Measurements from ENCODE around the gene ARHGEF16.

The ARHGEF16 gene

DNA sequence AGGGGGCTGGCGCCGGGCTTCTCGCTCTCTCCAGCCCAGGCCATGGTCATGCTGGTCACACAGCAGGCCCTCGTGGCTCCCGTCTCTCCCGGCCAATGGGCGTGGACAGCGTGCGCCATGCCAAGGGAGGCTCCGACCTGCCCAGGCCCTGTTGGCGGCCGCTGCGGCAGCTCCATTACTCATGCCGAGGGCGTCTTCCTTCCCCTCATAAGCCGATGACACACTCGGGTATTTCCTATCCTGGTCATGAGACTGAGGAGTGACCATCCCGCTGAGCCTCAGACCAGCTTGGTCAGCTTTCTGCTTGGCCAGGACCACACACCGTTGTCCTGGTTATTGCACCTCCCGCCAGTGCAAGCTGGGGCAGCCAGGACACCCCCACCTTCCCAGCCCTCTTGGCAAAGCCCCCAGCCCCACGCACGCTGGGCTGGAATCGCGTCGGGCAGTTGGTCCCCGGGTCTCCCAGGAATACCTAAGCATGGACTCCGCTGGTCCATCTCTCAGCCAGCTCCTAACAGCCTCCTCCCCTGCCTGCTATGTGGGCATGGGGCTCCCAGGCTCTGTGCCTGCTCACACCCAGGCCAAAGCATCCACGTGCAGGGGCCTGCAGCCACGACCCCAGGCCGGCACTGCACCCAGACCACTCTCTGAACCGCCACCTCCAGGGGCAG lies 49.8 kb downstream of the ARHGEF16 start:
- no peak for DNase-seq

DNA sequence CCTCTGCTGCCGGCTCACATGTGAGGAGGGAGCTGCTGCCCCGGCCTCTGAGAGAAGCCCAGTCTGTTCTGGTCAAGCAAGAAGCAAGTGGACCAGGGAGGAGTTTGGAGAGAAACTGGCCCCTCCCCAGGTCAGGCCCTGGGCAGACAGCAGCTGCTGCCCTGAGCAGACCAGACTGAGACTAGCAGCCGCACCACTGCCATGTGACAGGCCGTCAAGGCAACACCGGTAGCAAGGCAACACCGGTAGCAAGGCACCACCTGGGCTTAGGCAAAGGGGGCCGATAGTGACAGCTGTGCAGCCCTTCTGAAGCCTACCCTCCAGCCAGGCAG lies 50.3 kb downstream of the ARHGEF16 start:
- no peak for DNase-seq

- DNase-seq: no peak
These were observed 50.7 kb downstream of the ARHGEF16 start for GRCh38 chr1:3505161-3505560.

- no peak for DNase-seq
These were observed 51.6 kb downstream of the ARHGEF16 start for GRCh38 chr1:3506041-3506440.

GRCh38 chr1:3506943-3507342 lies 52.5 kb downstream of the ARHGEF16 start:
- no peak for DNase-seq

GRCh38 chr1:3507636-3508275 lies 53.3 kb downstream of the ARHGEF16 start:
- DNase-seq: no peak

GRCh38 chr1:3508757-3509415 lies 54.4 kb downstream of the ARHGEF16 start:
- DNase-seq: no peak

GRCh38 chr1:3509721-3510120 lies 55.3 kb downstream of the ARHGEF16 start:
- no peak for DNase-seq

DNA sequence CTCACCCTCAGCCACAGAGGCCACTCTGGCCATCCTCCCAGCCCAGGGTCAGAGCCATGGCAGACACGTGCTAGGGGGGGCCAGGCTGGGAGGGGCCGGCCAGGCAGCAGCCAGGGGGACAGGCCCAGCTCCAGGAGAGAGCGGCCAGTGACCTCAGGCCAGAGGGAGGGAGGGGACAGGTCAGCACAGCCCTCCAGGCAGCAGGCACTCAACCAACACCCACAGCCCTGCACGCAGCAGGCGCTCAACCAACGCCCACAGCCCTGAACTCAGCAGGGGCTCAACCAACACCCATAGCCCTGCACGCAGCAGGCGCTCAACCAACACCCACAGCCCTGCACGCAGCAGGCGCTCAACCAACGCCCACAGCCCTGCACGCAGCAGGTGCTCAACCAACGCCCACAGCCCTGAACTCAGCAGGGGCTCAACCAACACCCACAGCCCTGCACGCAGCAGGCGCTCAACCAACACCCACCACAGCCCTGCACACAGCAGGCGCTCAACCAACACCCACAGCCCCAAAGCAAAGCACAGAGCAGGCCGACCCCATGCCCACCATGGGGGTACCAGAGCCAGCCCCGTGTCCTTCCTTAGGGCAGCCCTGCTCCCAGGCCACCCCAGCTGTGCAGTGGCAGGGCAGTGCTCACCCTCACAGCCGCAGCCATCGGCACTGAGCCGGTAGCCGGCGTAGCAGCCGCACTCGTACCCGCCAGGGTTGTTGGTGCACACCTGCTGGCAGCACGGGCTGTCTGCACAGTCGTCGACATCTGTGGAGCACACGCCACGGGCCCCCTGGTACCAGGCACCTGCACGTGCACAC lies 55.9 kb downstream of the ARHGEF16 start:
- DNase-seq: no peak

DNA sequence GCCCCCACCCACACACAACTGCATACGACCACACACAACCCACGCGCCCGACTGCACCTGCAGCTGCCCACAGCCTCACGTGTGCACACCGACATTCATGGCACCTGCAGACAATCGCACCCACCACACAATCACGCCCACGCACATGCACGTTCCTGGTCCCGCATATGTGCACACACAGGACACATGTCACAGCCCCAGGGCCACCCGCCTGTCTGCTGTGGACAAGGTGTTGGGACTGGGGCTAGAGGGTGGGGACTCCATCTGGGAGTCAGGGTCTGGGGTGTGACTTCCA lies 56.4 kb downstream of the ARHGEF16 start:
- no peak for DNase-seq

DNA sequence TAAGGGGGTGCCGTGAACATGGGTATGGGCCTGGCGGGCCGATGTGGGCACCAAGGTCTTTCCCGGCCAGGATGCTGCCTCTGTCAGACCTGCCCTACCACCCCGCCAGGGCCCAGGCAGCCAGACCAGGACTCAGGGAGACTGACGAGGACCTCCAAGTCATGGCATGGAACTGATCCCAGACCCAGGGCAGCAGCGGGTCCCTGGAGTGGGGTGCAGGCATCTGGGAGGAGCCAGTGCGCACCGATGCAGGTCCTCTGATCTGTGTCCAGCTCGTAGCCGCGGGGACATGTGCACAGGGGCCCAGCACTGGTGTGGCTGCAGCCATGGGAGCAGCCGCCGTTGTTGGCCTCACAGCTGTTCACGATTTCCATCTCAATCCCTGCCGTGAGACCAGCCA lies 56.8 kb downstream of the ARHGEF16 start:
- DNase-seq: no peak

- DNase-seq: no peak
These were observed 57.4 kb downstream of the ARHGEF16 start for GRCh38 chr1:3511856-3512255.

- no peak for DNase-seq
These were observed 59.9 kb downstream of the ARHGEF16 start for GRCh38 chr1:3514404-3514803.

- DNase-seq: no peak
These were observed 60.8 kb downstream of the ARHGEF16 start for GRCh38 chr1:3515272-3515671.

DNA sequence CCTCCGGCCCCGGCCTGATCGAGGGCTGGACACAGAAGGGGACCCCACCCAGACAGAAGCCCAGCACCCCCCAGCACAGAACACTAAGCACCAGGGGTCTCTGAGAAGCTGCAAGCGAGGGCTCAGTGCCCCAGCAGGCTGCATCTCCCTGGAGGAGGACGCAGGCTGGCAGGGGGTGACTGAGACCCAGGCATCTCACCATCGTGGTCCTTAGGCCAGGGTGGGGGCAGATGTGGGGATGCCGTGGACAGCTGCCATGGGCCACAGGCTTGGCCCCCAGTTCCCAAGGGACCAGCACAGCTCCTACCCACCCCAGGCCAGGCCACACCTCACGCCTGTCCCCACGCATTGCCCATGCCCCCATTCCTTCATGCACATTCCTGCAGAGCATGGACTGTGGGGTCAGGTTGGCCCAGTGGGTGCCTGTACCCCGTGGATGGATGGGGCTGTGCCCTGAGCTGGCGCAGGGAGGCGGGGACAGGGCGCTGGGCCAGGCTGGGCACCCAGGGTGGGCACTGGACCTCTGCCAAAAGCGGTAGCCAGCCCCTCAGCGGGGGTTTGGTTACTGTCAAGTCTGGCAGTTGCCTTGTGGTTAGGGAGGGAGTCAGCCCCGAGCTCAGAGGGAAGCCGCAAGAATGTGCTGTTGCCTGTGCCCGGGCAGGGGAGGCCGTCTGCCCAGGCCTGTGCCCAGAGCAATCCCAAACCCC lies 61.5 kb downstream of the ARHGEF16 start:
- DNase-seq: no peak

- DNase-seq: no peak
These were observed 62.0 kb downstream of the ARHGEF16 start for GRCh38 chr1:3516481-3516869.

- DNase-seq: no peak
These were observed 62.6 kb downstream of the ARHGEF16 start for GRCh38 chr1:3516911-3517675.

DNA sequence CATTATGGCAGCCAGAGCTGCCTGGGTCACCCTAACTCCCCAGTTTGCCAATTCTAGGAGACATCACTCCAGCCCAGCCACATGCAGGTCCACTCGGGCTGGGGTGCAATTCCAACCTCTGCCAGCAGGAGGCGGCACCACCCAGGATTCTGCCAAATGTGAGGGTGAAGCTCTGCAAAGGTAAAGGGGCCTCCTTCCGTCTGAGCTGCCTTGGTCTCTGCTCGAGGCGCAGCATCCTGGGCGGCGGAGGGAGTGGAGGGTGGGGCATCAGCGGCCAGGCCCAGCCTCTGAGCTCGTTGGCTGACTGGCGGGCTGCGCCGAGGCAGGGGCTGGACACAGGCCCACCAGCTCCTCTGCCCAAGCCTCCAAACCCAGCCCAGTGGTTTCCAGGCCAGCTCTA lies 63.8 kb downstream of the ARHGEF16 start:
- DNase-seq: no peak

DNA sequence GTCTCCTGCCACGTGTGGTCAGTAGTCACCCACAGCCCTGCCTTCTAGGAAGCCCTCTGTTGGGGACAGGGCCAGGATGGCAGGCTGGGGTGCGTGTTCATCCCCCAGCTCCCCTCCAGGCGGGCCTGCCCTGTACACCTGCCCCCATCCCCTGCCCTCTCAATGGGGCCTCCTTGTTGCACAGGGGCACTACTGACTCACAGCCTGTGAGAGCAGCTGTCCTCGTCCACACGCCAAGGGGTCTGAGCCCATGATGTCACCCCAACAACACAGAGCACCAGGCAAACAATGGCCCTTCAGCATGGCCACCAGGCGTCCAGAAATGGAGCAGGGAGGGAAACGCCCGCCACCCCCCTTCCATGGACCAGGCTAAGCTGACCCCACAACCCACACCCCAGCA lies 64.3 kb downstream of the ARHGEF16 start:
- no peak for DNase-seq

GRCh38 chr1:3519301-3519885 lies 64.9 kb downstream of the ARHGEF16 start:
- no peak for DNase-seq

- DNase-seq: no peak
These were observed 66.2 kb downstream of the ARHGEF16 start for GRCh38 chr1:3520419-3521378.

Data from NCI-H510A (cell line).